Stromal cell of bone marrow (primary cell): ENCODE measurements around the gene SHISA2.
"Not testable (repeated sequence)": the region's sequence is repeated elsewhere in the genome, so short reads cannot be mapped to it uniquely, and the experiment has no call there.

Experiments used
- DNase-seq: peaks from one replicate; pipeline ENCODE4 v3.0.0-alpha.2; 2012; ENCODE audit warnings: low read depth

SHISA2 gene

DNA sequence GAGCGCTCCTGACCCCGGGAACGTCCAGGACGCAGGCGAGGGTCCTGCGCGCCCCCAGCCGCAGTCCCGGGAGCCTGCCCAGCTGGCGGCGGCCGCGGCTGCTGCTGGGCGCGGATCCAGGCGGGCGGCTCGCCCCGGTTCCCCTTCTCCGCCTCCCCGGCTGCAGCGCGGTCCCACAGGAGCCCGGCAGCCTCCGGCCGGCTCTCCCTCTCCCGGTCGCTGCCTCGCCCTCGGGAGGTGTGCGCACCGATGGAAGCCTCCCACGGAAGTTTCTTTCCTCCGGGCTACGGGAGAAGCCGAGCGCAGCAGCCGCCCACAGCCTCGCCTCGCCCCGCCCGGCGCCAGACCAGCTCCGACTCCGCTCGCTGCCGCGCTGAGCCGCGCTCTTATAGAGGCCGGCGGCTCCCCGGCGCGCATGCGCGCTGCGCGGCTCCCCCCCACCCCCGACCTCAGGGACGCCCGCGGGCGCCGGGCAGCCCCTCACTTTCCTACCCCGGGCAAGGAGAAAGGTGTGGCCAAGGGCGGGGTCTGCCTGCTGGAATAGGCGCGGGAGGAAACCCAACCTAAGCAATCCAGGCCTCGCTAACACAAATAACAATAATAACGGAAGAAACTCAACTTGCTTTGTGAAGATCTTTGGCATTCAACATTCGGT lies at the start of gene SHISA2:
TSS of gene SHISA2 (minus strand) at position 360 of the 655 bp plus-strand sequence. CDS start 1,041 bp downstream, outside the sequence.
- DNase-seq, result no peak

- DNase-seq, result no peak
These were observed 44.2 kb upstream of the SHISA2 start for GRCh38 chr13:26095846-26096610.

DNA sequence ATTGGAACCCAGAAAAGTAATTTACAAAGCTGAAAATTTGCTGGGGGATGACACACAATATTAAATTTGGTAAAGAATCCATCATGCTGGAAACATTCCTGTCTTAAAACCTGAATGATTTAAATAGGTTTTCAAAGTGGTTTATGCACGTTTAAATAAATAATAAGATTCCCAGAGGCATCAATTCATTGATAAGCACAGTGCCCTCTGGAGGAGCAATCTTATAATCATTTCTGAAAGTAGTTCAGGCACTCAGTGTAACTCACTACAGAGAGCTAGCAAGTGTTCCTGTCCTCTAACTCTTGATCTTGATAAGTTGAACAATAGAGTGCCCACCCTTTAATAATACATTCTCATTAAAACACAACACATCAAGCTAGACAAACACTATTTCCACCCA lies 43.5 kb upstream of the SHISA2 start:
- no peak for DNase-seq

GRCh38 chr13:26076821-26077220 lies 25.0 kb upstream of the SHISA2 start:
- not testable (repeated sequence) for DNase-seq

GRCh38 chr13:26075498-26075897 lies 23.7 kb upstream of the SHISA2 start:
- DNase-seq, result no peak

DNA sequence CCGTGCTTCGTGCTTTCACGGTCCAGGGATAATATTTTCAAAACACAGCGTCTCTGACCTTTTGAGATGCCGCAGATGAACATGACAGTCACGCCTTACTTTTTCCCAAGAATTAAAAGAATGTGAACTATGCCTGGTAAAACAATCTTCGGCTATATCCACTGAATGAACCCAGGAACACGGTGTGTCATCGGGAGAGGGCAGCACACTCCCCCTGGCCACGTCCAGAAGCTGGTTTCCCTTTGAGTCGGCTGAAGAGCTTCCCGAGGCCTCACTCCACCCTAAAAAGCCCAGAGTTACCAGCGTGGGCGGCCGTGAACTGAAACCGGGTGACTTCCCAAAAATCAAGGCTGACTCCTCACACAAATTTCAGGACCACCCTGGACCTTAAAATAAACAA lies 22.9 kb upstream of the SHISA2 start:
- no peak for DNase-seq

- not testable (repeated sequence) for DNase-seq
These were observed 20.5 kb upstream of the SHISA2 start for GRCh38 chr13:26072335-26072734.

DNA sequence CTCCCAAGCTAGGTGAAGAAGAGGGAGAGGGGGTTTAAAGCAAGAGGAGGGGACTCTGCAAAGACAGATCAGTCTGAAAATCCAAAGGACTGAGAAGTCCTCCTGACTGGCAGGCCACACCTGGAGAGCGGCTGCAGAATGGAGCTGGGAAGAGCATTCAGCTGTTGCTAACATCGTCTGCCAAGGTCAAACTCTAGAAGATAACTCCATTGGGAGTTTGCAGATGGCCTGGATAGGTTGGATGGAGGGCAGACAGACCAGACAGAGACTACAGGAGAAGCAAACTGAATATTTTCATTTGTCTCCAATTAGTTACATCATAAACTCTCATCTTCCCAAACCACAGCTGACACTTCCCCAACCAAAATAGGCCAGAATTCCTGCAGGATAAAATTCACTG lies 19.9 kb upstream of the SHISA2 start:
- no peak for DNase-seq

DNA sequence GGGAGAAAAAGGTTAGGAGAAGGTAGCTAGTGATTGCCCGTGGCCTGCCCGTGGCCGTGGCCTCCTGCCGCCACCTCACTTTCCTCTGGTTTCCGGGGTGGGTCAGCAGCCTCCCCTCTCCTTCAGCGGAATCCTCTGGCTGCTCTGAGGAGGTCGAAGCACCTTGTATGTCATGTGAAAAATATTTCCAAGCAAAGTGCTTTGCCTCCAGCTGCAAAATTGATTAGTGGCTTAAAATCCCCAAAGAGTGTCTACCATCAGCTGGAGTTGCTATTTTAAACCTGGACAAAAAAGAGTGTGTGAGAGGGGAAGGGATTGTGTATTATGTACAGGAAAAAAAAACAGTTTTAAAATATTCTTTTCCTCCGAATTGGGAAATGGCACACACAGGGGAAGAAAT lies 17.8 kb upstream of the SHISA2 start:
- DNase-seq, result not testable (repeated sequence)

DNA sequence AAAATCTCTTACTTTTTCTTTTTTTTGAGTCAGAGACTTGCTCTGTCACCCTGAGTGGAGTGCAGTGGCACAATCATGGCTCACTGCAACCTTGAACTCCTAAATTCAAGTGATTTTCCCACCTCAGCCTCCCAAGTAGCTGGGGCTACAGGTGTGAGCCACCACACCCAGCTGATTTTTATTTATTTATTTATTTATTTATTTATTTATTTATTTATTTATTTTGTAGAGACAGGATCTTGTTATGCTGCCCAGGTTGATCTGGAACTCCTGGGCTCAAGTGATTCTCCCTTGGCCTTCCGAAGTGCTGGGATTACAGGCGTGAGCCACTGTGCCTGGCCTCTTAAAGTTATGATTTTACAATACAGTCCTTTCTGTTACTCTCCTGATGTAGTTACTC lies 16.6 kb upstream of the SHISA2 start:
- not testable (repeated sequence) for DNase-seq

GRCh38 chr13:26067601-26068000 lies 15.8 kb upstream of the SHISA2 start:
- no peak for DNase-seq

DNA sequence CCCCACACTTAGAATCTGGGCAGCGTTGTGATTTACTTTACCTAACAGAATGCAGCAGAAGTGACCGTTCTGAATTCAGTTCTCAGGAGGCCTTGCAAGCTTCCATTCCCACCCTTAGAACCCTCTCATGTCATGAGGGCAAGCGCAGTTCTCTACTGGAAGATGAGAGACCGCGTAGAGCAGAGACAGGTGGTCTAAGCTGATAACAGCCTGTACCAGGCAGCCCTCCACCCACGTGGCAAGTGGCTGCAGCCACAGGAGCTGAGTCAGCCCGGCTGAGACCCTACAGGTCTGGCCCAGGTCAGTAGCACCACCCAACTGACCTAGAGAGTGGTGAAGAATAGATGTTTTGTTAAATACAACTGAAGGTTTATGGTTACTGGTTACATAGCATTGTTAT lies 14.7 kb upstream of the SHISA2 start:
- DNase-seq, result not testable (repeated sequence)

DNA sequence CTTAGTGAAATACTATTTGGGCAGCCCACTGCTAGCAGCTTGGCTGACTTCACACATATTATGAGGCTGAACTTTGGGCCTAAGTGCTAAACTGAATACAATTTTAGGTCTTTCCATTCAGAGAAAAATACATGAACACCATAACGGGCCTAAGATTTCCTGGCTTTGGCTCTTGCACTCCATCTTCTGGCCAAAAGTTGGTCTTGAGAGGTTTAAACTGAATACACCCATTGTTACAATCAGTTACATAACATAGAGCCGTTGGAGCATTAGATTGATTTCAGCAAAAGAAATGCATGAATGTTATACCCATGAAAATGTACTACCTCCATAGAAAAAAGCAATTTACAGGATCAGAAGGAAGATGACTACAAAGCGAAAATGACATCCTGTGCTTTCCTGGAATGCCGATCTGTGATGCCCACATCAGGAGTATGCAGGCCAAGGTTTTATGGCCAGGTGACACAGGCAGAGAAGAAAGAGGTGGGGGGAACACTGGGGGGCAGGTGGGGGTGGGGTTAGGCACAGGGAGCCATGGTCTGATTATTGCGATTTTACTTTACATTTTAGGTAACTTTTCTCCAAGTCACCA lies 11.1 kb upstream of the SHISA2 start:
- DNase-seq, result peak; percentile 64

GRCh38 chr13:26061947-26062346 lies 10.1 kb upstream of the SHISA2 start:
- peak; percentile 87 for DNase-seq

DNA sequence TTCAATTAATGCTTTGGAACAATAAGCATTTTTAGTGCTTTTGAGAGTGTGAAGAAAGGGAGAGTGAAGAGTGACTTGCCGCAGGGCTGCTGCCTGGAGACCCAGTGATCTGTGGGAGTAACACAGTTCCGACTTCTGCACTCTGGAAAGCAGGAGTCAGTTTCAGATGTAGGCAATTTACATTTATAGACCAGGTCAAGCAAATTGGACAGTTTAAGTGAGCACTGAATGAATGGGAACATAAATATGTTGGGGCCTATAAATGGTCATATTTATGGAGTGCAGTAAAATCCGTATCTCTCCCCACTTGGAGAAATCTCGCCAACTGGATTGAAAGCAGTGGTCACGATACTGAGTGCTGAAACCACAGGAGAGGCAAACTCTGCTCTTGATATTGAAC lies 9.4 kb upstream of the SHISA2 start:
- no peak for DNase-seq

DNA sequence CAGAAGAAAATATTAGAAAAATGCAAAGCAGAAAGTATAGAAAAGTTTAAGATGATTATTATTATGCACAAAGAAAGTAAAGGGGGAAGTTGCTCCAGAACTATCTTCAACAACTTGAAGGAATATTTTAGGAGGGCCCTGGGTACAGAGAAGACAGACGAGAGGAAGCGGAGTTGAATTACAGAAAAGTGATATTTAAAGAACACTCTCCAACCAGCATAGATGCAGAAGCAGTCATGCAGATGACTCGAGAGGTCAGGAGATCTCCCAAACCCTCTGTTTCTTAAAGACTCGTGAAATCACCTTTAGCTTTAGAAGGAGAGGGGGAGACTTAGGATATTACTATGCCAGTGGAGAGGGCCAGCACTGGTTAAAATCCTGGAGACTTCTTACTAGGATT lies 8.5 kb upstream of the SHISA2 start:
- DNase-seq, result no peak

DNA sequence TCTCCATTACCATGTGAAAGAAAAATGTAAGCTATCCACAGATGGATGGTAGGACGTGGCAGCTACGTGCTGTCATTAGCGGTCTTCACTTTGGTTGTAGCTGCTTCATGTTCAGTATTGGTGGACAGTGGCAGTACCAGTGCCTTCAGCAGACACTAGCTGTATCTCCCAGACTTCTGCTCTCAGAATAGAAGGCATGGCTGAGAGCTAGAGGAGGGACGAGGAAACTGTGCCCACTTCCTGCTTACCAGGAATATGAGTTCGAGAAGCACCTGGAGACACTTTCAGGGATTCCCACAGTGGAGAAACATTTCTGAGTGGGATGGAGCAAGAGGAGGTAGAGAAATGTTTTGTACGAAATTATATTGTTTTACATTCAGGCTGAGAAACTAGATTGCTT lies 6.9 kb upstream of the SHISA2 start:
- DNase-seq, result no peak

- DNase-seq, result no peak
These were observed 3.1 kb upstream of the SHISA2 start for GRCh38 chr13:26054896-26055295.

- no peak for DNase-seq
These were observed 1.7 kb upstream of the SHISA2 start for GRCh38 chr13:26053418-26053980.

DNA sequence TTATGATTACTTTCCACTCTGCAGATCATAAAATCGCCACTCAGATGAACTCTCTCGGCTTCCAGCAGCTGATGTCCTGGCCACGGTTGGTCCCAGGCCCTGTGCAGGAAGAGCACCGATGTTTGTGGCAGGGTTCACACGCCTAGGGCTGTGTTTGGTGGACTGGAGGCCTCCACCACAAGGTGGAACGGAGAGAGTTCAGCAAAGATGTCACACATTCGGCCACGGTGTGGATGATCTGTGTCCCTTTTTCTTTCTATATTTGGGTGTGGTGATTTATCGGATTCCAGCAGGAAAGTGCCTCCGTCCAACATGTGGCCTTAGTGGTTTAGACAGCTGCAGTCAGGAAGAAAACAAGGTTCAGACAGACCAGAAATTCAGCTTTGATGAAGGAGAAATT lies 521 bp upstream of the SHISA2 start:
- DNase-seq, result no peak

DNA sequence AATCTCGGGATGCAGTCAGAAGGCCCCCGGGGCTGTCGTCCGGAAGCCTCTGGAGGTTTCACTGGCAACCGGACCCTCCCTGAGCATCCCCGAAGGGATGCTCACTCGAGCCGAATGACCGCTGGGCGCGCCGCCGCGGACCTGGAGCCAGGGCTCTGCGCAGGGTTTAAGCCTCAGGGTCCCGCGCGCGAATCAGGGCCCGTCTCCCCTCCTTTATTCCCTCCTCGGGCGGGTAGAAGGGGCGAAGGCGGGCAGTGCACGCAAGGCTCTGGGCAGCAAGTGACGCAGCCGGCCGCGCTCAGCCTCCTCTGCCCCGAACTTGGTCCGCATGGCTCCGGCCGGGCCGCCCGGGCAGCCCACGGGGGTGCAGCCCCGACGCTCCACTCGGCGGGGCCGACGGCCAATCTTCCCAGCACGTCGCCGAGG lies 572 bp downstream of the SHISA2 start:
- DNase-seq, result no peak

- DNase-seq, result no peak
These were observed 1.1 kb downstream of the SHISA2 start for GRCh38 chr13:26050568-26051230.
